Left colon (tissue), 2 donors: Measurements from ENCODE around the gene RARG. TPM values are rescaled to one million over a fixed set of nuclear protein-coding genes. Genes with fewer than 3 reads are reported as not detected.

Source experiments
- ATAC-seq: fragments of 200-7000 bp; cut with Tn5 transposase; one replicate; pipeline ENCODE4 v1.9.1; 2020; ENCODE audit warnings: mild to moderate bottlenecking, moderate library complexity
- DNase-seq, 2 donors: peaks; one replicate each; pipeline ENCODE4 v3.0.0-alpha.2; 2020
- intact Hi-C, 2 donors: fragments of 100-400 bp; cut with DNase I in 1 of 2; cut with micrococcal nuclease in 1 of 2; formaldehyde crosslinking; loops; one replicate each; pipeline versions ENCODE4 v1.11.2 to v1.14.0; 2022; cut with DNase I, micrococcal nuclease
- total RNA-seq, 2 donors: library from RNA; stranded (reverse); fragmentation: NEBNext Ultra II Directional; extraction: Animal tissue kit (Norgen Biotek cat#: 25700); gene quantifications; one replicate each; pipeline ENCODE4 v1.2.1, GENCODE V29; 2021
- donor health status: DM: no; HTN: no; CAD: no.
- donor health status: DM: yes; HTN: yes; CAD: no.

Gene RARG
- total RNA-seq, 2 donors from 2014 or later: 10.2 to 12.3 TPM

DNA sequence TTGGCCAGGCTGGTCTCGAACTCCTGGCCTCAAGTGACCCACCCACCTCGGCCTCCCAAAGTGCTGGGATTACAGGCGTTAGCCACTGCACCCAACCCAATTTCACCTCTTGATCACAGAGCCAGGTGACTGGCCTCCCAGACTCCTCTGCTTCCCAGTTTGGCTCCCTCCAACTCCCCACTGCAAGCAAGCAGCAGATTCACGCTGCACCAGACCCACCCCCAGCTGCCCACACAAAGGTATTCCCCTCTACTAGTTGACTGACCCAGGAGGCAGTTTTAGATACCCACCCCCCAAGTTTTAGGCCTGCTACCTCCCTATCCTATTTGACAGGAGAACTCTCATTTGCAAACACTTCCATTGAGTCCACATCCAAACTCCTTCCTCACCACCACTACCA, 5.2 kb downstream of the RARG start:
- ATAC-seq (no peak), DNase-seq (no peak)
- intact Hi-C loops: no loop called here

GRCh38 chr12:53225635-53226424, 6.2 kb downstream of the RARG start:
- ATAC-seq (no peak), DNase-seq (no peak)
- intact Hi-C loops: no loop called here

GRCh38 chr12:53224897-53225634, 6.9 kb downstream of the RARG start:
- DNase-seq: no peak
- intact Hi-C loops: no loop called here

GRCh38 chr12:53224061-53224896, 7.7 kb downstream of the RARG start:
- peak in 1 of 2 donors; percentile 66 for DNase-seq
- intact Hi-C loops: no loop called here
- ATAC-seq: peak; percentile 5

More at GRCh38 chr12:53224897-53225634, 6.9 kb downstream of the RARG start:
- no peak for ATAC-seq

DNA sequence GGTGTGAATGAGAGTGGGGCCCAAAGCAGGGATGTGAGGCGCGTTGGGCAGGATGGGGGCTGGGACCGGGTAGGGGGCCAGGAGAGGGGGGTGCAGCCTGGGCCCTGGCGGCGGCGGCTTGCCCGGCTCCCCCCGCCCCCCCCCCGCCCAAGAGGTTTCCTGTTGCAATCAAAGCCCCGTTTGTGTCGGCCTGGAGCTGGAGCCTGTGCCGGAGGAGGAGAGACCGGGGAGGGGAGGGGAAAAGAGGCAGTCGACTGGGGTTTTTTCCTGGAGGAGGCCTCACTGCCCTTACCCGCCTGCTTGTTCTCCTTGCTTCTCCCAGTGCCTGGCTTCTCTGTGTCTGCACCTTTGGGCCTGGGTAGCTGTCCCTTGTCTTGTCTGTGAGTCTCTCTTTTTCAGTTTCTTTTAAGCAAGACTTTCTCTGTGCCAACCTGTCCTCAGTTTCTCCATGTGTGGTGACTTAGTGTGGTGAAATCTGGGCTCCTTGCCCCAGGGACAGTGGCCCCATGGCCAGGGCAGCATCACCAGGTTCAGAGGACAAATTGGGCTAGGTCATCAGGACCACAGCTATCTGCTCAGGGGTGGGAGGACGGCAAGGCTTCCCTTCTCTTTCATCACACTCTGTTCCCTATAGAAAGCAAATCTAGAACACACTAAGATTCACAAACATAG, 8.5 kb downstream of the RARG start:
- ATAC-seq: no peak
- no peak for DNase-seq
- intact Hi-C loops: no loop called here

- DNase-seq (no peak), ATAC-seq (no peak)
- intact Hi-C loops: no loop called here
Measured at GRCh38 chr12:53222806-53223261, 9.2 kb downstream of the RARG start.

DNA sequence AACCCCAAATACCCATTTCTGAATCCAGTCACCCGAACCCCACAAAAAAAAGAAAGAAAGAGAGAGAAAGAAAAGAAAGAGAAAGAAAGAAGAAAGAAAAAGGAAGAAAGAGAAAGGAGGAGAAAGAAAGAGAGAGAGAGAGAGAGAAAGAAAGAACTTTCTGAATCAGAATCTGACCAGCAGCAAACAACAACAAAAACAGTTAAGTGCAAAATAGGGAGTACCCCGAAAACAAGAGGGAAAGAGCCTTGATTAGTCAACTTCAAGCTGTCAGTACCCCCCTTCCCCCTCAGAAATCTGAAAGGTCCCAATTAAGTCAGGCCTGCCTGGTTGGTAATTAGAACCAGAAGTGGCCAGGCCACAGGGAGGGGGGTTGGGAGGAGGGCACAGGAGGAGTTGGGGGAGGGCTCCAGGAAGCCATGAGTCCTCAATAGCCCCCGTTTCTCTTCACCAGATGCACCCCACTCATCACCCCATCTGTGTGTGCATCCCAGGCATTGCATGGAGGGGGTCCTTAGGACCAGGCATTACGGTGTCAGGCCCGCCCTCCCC, 9.8 kb downstream of the RARG start:
- DNase-seq (no peak), ATAC-seq (no peak)
- intact Hi-C loops: no loop called here

DNA sequence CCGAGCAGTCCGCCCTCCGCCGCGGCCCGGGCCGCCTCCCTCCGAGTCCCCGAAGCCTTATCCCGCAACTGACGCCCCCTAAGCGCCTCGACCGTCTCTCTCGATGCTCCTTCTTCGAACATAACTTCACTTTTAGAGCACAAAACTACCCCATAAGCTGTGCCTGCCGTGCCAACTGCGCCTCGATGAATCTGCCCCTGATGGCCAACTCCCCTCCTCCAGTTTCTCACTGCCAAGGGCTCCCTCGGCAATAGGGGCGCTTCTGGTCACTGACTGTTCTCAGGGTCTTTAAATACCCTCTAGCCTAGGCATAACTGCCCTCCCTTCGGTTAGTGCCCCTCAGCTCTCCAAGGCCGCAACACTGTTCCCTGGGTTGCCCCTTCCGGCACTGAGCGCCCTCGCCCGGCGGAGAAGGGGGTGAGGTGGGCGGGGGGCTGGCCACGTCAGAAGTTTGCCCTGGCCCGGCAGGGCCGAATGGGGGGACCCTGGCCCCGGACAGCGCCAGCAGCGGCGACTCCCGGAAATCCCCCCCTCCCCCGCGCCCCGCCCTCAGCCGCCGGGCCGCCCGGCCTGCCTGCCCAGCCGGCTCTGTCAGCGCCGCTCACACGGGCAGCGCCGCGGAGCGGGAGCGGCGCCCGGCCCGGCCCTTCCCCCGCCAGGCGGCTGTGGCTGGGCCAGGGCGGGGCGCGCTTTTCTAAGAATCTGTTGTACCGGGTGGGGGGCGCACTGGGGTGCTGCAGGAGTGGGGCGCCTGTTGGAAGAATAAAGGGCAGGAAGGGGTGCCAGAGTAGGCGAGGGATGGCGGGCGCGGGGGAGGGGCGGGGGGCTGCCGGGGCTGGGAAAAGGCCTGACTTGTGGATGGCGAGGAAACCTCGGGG, 10.6 kb downstream of the RARG start:
- DNase-seq (peak; percentile 75 to 84), ATAC-seq (peak; percentile 62)
- intact Hi-C loops: no loop called here

GRCh38 chr12:53220694-53221202, 11.3 kb downstream of the RARG start:
- DNase-seq: peak; percentile 91 to 94
- intact Hi-C loops: no loop called here
- ATAC-seq: peak; percentile 73

DNA sequence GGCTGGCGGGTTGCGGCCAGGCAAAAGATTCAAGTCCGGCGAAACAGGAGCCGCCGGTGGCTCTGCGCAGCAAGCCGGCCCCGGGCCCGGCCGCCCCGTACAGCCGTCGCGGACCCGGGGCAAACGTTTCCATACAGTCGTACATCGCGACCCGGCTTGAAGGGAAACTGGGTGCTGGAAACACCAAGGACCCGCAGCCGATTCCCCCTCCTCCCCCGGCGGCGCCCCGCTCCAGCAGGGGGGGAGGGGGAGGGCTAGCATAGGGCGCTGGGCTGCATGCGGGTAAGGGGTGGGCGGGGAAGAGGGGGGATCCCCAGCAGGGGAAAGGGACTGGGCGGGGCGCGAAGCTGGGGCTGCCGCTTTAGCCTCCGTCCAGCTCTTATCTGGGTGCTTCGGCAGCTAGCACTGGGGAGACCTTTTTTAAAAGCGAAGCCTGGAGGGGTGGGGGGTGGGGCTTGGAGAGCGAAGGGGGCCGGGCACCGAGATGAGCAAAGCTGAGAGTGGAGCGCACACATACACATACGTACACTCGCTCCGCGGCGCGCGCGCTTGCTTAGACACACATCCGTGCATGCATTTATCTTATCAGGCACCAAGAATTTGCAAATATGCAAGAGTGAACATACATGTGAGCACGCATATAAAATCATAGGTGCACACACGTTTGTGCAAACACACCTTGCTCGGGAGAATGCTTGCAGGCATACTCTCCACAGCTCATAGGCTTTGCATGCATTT, 11.9 kb downstream of the RARG start:
- peak; percentile 75 to 88 for DNase-seq
- intact Hi-C loops: loop anchor here in 1 of 2 donors (10.0 kb wide), 1 partner anchor 55 kb away; no protein-coding TSS in a partner anchor

GRCh38 chr12:53219292-53219955, 12.6 kb downstream of the RARG start:
- DNase-seq (peak; percentile 49 to 56), ATAC-seq (peak; percentile 8)
- intact Hi-C loops: loop anchor here in 1 of 2 donors (10.0 kb wide), 1 partner anchor 55 kb away; no protein-coding TSS in a partner anchor

More for the DNA sequence above, 11.9 kb downstream of the RARG start:
- peak; percentile 29 for ATAC-seq

DNA sequence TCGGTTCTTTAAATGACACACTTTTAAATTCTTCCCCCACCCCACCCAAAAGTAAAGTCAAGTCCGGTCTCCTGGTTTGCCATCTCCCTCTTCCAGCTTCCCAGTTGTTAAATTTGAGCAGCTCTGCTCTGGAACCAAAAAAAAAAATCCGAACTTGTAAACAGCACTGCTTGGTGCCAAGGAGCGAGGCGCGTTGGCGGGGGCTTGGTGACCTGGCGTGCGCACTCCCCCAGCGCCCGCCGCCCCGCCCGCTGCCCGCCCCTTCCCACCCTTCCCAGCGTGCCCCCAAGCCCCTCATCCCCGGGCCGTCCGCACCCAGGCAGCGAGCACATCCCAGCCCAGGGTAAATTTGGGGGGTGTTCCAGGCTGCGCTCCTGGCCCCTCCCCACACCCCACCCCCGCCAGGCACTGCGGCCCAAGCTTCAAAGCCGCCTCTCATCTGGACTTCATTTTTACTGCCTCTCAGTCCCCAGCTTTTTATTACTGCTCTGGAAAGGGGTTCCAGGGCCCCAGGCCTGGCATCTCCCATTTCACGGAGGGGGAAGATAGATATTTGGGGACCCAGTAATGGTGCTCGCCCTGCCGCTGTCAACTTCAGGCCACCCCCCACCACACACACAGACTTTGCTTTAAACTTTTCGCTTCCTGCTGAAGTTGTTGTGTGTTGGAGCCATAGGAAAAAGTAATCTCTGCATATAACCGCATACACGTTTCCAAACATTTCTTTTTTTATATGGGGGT, 13.3 kb downstream of the RARG start:
- ATAC-seq: no peak
- no peak for DNase-seq
- intact Hi-C loops: loop anchor here in 1 of 2 donors (10.0 kb wide), 1 partner anchor 56 kb away; no protein-coding TSS in a partner anchor

DNA sequence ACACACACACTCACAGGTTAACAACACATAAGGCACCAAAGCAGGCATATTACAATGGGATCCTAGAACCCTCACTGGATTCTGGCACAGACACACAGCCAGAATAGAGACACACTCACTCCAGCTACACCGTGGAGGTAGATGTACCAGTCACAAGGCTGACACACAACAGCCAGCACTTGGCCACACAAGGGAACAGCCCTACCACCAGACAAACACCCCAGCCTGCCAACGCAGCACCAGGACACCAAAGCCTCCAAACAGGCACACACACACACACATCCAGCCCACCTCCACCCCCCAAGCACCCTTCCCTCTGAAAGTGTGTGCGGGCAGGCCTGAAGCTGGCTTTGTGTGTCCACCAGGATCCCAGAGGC, 14.1 kb downstream of the RARG start:
- intact Hi-C loops: loop anchor here in 1 of 2 donors (10.0 kb wide), 1 partner anchor 57 kb away; no protein-coding TSS in a partner anchor

DNA sequence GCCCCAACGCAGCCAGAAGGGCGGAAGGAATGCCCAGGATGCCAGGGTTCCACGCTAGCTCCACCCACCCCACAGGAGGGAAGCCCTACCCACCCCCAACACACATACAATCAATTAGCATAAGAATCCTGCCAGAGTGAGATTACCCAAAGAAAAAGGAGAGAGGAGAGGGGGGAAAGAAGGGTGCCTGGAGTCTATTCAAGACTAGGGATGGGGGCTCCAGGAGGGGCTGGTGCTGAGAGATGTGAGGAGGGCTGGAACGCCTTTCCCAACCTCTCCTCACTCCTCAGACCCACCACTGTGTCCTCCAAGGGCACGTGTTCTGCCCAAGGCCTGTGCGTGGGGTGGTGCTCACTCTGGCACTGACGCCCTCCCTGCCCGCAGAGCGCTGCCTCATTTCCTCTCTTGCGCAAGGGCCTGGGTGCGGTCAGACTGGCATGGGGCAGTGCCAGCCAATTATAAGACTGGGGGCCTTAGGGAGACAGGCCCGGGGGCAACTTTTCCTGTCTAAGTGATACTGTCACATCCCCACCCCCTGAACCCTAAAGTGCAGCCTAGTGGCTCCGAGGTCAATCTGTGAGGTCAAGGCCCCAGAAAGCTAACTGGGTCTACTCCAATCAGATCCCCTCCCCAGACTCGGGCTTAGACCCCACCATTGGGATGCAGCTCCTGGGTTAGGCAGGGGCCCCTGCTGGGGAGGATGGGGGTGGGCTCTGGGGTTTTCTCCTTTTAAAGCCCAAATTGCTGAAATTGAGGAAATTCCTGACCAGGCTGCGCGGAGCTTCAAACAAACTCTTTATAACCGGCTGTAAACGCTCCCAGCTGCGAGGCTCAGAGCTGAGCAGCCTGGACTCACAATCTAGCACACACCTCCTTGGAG, 14.7 kb downstream of the RARG start:
- DNase-seq (peak; percentile 74 to 81), ATAC-seq (peak; percentile 40)
- intact Hi-C loops: loop anchor here in 1 of 2 donors (10.0 kb wide), 1 partner anchor 58 kb away; no protein-coding TSS in a partner anchor

More for the DNA sequence above, 14.1 kb downstream of the RARG start:
- ATAC-seq (no peak), DNase-seq (no peak)
